ENCODE data around the gene MOB3B. TPM values are rescaled to one million over a fixed set of nuclear protein-coding genes. Genes with fewer than 3 reads are reported as not detected.

The MOB3B gene
- total and polyA plus RNA-seq, 2 of the 13 experiments (the other 11 are each of a cell fraction or from before 2014, with no cell fraction given) = 0.03 to 0.09 TPM

- TF ChIP-seq ZNF235 (CRISPR knock-in tag; IDR thresholded peaks at IDR 0.05; ENCODE audit: borderline replicate concordance) = no peak
- no peak for TF ChIP-seq MAFG (CRISPR knock-in tag; IDR thresholded peaks at IDR 0.05)
- no peak for TF ChIP-seq ZMYM2 (CRISPR knock-in tag; IDR thresholded peaks at IDR 0.05)
- peak; percentile 88; the same call in 1 of the 2 replicates for TF ChIP-seq FOXK1 (CRISPR knock-in tag; IDR thresholded peaks at IDR 0.05; ENCODE audit: borderline replicate concordance, low read depth)
- no peak; a peak in 1 of 4 replicates for TF ChIP-seq HMGXB4 (CRISPR knock-in tag; IDR thresholded peaks at IDR 0.05; ENCODE audit: borderline replicate concordance in 1 of 2, low read depth in 1 of 2)
- TF ChIP-seq ZNF414 (CRISPR knock-in tag; IDR thresholded peaks at IDR 0.05) = no peak
- no peak for TF ChIP-seq RNF219 (CRISPR knock-in tag; IDR thresholded peaks at IDR 0.05)
- TF ChIP-seq ZBTB20 (CRISPR knock-in tag; IDR thresholded peaks at IDR 0.05; ENCODE audit: borderline replicate concordance, low read depth) = 0 out of 2 replicates have a peak, but pooled peaks have one; percentile 39
- no peak for TF ChIP-seq RCOR2 (CRISPR knock-in tag; IDR thresholded peaks at IDR 0.05)
- TF ChIP-seq ZNF253 (CRISPR knock-in tag; IDR thresholded peaks at IDR 0.05; ENCODE audit: borderline replicate concordance) = no peak
- no peak for TF ChIP-seq NFE2L2 (IDR thresholded peaks at IDR 0.05; ENCODE audit: low read length)
- no peak for TF ChIP-seq SKI (IDR thresholded peaks at IDR 0.05; ENCODE audit: partially characterized antibody)
- no peak for TF ChIP-seq KDM4B (CRISPR knock-in tag; IDR thresholded peaks at IDR 0.05)
- no peak for TF ChIP-seq ZBTB46 (CRISPR knock-in tag; IDR thresholded peaks at IDR 0.05; ENCODE audit: borderline replicate concordance)
- no peak for TF ChIP-seq ZFP82 (CRISPR knock-in tag; IDR thresholded peaks at IDR 0.05; ENCODE audit: borderline replicate concordance)
- no peak for TF ChIP-seq ZNF570 (CRISPR knock-in tag; IDR thresholded peaks at IDR 0.05; ENCODE audit: borderline replicate concordance)
- TF ChIP-seq ZNF138 (CRISPR knock-in tag; IDR thresholded peaks at IDR 0.05; ENCODE audit: low read depth) = no peak
- no peak for TF ChIP-seq SNAI1 (CRISPR knock-in tag; IDR thresholded peaks at IDR 0.05; ENCODE audit: borderline replicate concordance)
- TF ChIP-seq ZBTB33 (CRISPR knock-in tag; IDR thresholded peaks at IDR 0.05) = no peak
Observed at GRCh38 chr9:27573634-27574590, 44.3 kb upstream of the MOB3B start (continued).

All from HepG2 (cell line).